Frontal cortex (tissue), 4 donors: ENCODE measurements around the gene ITGAE. TPM values are rescaled to one million over a fixed set of nuclear protein-coding genes. Genes with fewer than 3 reads are reported as not detected.

Experiments used
- DNase-seq, 2 donors: peaks; one replicate each; pipeline ENCODE4 v3.0.0; 2012; ENCODE audit warnings: low spot score in 2 of 2
- FAIRE-seq: peaks from 2 replicates; lab custom pipeline; 2012; peaks lifted over from hg19 to GRCh38; lab: Jason Lieb, UNC
- total RNA-seq: library from RNA; depleted of rRNA; stranded (reverse); fragments of >200 nt; gene quantifications from one replicate; pipeline ENCODE4 v1.2.3, GENCODE V29; 2014
- donor health status: control.
- donor health status: control.
- donor health status: control.

ITGAE gene
- total RNA-seq, 1 donor from 2014 or later = 11.0 TPM

GRCh38 chr17:3768341-3768740, 32.6 kb downstream of the ITGAE start:
- no peak for DNase-seq
- FAIRE-seq = no peak

- DNase-seq = no peak
- no peak for FAIRE-seq
Measured at GRCh38 chr17:3766779-3767178, 34.2 kb downstream of the ITGAE start.

GRCh38 chr17:3765981-3766380, 35.0 kb downstream of the ITGAE start:
- DNase-seq = no peak
- no peak for FAIRE-seq

DNA sequence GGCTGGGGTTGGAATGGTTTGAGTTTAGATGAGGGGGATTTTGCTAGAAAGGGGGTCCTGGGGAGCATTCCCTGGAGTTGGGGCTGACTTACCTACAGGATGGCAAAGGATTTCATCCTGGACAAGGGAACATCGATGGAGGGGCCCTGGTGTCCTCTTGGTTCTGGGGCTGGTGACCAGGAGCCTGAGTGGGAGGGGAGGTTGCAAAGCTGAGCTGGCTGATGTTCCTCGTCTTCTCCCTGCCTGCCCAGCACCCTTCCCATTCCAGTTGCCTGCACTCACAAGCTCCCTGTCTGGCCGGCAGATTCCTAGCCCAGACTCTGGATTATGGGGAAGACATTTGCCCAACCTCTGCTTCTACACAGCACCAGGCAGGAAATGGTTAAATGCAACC, 37.2 kb downstream of the ITGAE start:
- FAIRE-seq = no peak

GRCh38 chr17:3762922-3763776, 37.8 kb downstream of the ITGAE start:
- DNase-seq = no peak
- FAIRE-seq = no peak

More for the DNA sequence above, 37.2 kb downstream of the ITGAE start:
- DNase-seq = no peak

DNA sequence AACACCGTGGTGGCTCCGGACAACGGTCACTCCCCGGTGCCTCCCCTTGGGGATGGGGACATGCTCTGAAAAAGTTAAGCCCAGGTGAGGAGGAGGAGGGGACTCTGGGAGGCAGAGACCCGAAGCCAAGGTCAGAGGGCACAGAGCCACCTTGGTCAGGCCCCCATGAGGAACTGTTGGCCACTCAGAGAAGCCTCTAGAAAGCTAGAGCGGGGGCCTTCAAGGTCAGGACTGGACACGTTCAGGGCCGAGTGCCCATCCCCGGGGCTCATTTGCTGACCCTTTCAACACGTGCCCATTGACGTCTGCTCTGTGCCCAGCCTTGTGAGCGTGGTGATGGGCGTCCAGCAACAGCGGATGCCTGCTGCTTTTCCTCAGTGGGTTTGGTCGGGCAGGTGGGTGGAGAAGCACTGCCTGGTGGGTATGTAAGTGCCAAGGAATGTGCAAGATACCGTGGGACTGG, 39.0 kb downstream of the ITGAE start:
- no peak for DNase-seq
- no peak for FAIRE-seq

- no peak for FAIRE-seq
- no peak for DNase-seq
Measured at GRCh38 chr17:3761036-3761917, 39.7 kb downstream of the ITGAE start.

- FAIRE-seq (no peak), DNase-seq (no peak)
Measured at GRCh38 chr17:3759597-3760216, 41.3 kb downstream of the ITGAE start.

GRCh38 chr17:3755335-3756030, 45.5 kb downstream of the ITGAE start:
- DNase-seq = no peak

DNA sequence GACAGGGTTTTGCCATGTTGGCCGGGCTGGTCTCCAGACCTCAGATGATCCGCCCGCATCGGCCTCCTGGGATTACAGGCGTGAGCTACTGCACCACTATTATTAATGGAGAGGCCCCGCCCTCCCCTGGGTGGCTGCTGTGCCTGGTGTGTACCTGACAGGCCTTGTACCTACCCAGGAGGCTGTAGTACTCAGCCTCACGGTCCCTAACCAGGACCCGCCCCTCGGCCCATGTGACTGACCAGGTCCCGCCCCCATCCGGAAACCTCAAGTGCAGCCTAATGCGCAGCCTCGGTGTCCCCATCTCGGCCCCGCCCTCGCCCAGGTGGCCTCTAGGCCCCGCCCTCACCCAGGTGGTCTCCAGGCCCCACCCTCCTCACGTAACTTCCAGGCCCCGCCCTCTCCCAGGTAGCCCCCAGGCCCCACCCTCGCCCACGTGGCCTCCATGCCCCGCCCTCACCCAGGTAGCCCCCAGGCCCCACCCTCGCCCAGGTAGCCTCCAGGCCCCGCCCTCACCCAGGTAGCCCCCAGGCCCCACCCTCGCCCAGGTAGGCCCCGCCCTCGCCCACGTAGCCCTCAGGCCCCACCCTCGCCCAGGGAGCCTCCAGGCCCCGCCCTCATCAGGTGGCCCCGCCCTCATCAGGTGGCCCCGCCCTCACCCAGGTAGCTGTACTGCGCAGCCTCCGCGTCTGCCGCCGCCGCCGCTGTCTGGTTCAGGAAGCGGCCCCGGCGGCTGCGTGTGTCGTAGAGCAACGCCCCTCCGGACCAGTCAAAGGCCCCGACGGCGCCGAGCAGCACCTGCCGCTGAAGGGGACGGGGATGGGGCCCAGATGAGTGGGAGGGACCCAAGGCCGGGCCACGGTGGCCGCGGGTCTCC, 46.3 kb downstream of the ITGAE start:
- DNase-seq = no peak
- FAIRE-seq = no peak

More at GRCh38 chr17:3755335-3756030, 45.5 kb downstream of the ITGAE start:
- FAIRE-seq = no peak

DNA sequence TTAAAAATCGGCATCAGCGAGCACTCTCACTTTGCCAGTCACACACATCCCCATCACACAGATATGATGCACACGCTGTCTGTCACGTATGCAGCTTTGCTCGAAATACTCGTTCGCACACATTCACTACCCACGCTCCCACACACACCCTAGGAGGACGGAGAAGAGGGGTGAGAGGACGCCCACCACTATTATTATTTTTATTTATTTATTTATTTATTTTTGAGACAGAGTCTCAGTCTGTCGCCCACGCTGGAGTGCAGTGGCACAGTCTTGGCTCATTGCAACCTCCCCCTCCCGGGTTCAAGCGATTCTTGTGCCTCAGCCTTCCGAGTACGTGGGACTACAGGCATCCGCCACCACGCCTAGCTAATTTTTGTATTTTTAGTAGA, 46.9 kb downstream of the ITGAE start:
- no peak for DNase-seq
- no peak for FAIRE-seq

GRCh38 chr17:3753624-3754023, 47.4 kb downstream of the ITGAE start:
- FAIRE-seq = no peak
- DNase-seq = no peak

DNA sequence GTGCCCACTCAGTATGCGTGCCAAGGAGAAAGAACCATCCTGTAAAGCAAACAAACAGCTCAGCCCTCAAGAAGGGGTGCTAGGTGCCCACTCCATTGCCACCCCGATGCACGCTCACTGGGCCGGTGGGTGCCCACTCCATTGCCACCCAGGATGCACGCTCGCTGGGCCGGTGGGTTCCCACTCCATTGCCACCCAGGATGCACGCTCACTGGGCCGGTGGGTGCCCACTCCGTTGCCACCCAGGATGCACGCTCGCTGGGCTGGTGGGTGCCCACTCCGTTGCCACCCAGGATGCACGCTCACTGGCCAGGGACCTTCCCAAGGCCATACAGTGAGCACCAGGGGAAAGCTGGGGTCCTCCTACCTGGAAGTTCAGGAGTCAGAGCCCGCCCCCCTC, 49.2 kb downstream of the ITGAE start:
- DNase-seq = no peak
- no peak for FAIRE-seq

- FAIRE-seq (no peak), DNase-seq (no peak)
Measured at GRCh38 chr17:3750926-3751325, 50.1 kb downstream of the ITGAE start.

DNA sequence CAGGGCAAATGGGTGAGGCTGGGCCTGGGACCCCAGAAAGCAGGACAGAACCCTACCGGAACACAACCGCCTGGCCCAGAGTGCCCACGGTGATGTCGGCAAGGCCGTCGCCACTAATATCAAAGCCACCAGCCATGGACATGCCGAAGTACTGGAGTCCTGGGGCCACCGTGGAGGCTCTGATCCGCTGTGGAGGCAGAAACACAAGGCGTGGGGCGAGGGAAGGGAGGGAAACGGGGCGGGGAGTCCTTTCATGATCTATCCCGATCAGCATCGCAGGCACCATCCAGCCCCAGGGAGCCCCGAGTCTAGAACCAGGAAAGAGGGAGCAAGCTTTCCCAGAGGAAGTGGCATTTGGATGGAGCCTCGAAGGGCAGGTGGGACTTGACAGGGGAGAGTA, 50.7 kb downstream of the ITGAE start:
- DNase-seq = no peak
- FAIRE-seq = no peak

- DNase-seq (no peak), FAIRE-seq (no peak)
Measured at GRCh38 chr17:3748576-3748975, 52.4 kb downstream of the ITGAE start.

DNA sequence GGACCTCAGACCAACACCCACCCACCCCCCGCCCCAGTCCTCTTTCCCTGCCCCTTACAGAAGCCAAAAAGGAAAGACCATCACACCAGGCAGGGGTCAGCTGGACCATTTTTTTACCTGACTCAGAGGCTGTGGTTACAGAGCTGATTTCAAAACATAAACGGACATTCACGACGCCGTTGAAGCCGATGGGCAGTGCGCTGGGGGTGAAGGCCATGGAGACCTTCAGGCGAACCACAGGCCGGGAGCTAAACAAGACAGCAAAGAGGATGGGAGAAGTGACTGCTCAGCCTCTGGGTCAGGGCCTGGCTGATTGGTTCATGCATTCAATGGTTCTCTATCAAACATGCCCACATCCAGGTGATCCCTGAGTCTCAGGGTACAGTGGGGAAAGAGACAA, 53.2 kb downstream of the ITGAE start:
- no peak for FAIRE-seq
- no peak for DNase-seq

GRCh38 chr17:3745071-3745470, 55.9 kb downstream of the ITGAE start:
- FAIRE-seq (no peak), DNase-seq (no peak)

GRCh38 chr17:3744014-3744413, 57.0 kb downstream of the ITGAE start:
- DNase-seq = no peak
- FAIRE-seq = no peak
